Transverse colon (tissue), 4 donors: ENCODE results near the gene IBTK.

ENCODE experiments used
- CTCF ChIP-seq, 5 experiments: fragments of 200-600 bp in 3 of 5; fragments of 450-650 bp in 2 of 5; sonication (generic) in 3 of 5; IDR thresholded peaks; 1 replicate in 2 of 5; 2 replicates in 3 of 5; pipeline ENCODE4 v1.5.1; 2016 to 2017; ENCODE audit warnings: antibody characterized with exemption in 5 of 5, inconsistent platforms in 3 of 5, mild to moderate bottlenecking in 2 of 5, moderate library complexity in 1 of 5
- EP300 ChIP-seq: sonication (generic); formaldehyde crosslinking; IDR thresholded peaks from one replicate; pipeline ENCODE4 v1.6.1; 2017; ENCODE audit warnings: antibody characterized with exemption, low read depth
- POLR2A ChIP-seq: fragments of 450-650 bp; IDR thresholded peaks from one replicate; pipeline ENCODE4 v1.6.1; 2016; ENCODE audit warnings: antibody characterized with exemption, mild to moderate bottlenecking, moderate library complexity
- POLR2AphosphoS5 ChIP-seq, 3 donors: sonication (generic); formaldehyde crosslinking; IDR thresholded peaks; one replicate each; pipeline ENCODE4 v1.6.1; 2016; ENCODE audit warnings: antibody characterized with exemption in 3 of 3

- TF ChIP-seq POLR2A (no peak), CTCF (IDR thresholded peaks at IDR 0.05) (no peak), POLR2AphosphoS5 (IDR thresholded peaks at IDR 0.05) (no peak), EP300 (no peak)
These were observed 102.6 kb downstream of the IBTK start for GRCh38 chr6:82144852-82145340.
